Superior temporal gyrus (tissue), 1 donor: ENCODE measurements around the gene FLOT1.

Experiments used
- DNase-seq: peaks from one replicate; pipeline ENCODE4 v3.0.0-alpha.2; 2016; ENCODE audit errors: extremely low spot score

Gene FLOT1

GRCh38 chr6:30742316-30743098 lies at the start of gene FLOT1:
Gene FLOT1 (minus strand): TSS chr6:30742687. CDS start chr6:30742189, 498 bp downstream.
- DNase-seq = peak; percentile 84

- DNase-seq = no peak
These were observed 48.4 kb upstream of the FLOT1 start for GRCh38 chr6:30790724-30791383.

- DNase-seq = no peak
These were observed 47.1 kb upstream of the FLOT1 start for GRCh38 chr6:30789606-30790005.

GRCh38 chr6:30787954-30788353 lies 45.5 kb upstream of the FLOT1 start:
- DNase-seq = no peak

- no peak for DNase-seq
These were observed 40.0 kb upstream of the FLOT1 start for GRCh38 chr6:30782425-30783014.

GRCh38 chr6:30781743-30782424 lies 39.4 kb upstream of the FLOT1 start:
- DNase-seq = peak; percentile 94

GRCh38 chr6:30781395-30781742 lies 38.9 kb upstream of the FLOT1 start:
- DNase-seq = no peak

- no peak for DNase-seq
These were observed 38.1 kb upstream of the FLOT1 start for GRCh38 chr6:30780642-30780920.

GRCh38 chr6:30779850-30780641 lies 37.6 kb upstream of the FLOT1 start:
- DNase-seq = no peak

GRCh38 chr6:30778001-30778635 lies 35.6 kb upstream of the FLOT1 start:
- no peak for DNase-seq

- no peak for DNase-seq
These were observed 34.6 kb upstream of the FLOT1 start for GRCh38 chr6:30777155-30777485.

GRCh38 chr6:30776390-30777154 lies 34.1 kb upstream of the FLOT1 start:
- DNase-seq = no peak

- no peak for DNase-seq
These were observed 32.6 kb upstream of the FLOT1 start for GRCh38 chr6:30775104-30775503.

GRCh38 chr6:30774701-30775100 lies 32.2 kb upstream of the FLOT1 start:
- no peak for DNase-seq

GRCh38 chr6:30770592-30770991 lies 28.1 kb upstream of the FLOT1 start:
- no peak for DNase-seq

- no peak for DNase-seq
These were observed 27.5 kb upstream of the FLOT1 start for GRCh38 chr6:30769853-30770524.

- no peak for DNase-seq
These were observed 26.8 kb upstream of the FLOT1 start for GRCh38 chr6:30769088-30769852.

- DNase-seq = no peak
These were observed 26.2 kb upstream of the FLOT1 start for GRCh38 chr6:30768634-30769087.

- DNase-seq = no peak
These were observed 25.4 kb upstream of the FLOT1 start for GRCh38 chr6:30767944-30768301.
